GM21360 (cell line): Measurements from ENCODE around the gene RFX2.
"Not testable (repeated sequence)": the region's sequence is repeated elsewhere in the genome, so short reads cannot be mapped to it uniquely, and the experiment has no call there.

Experiments used
- ATAC-seq: cut with Tn5 transposase; IDR thresholded peaks from one replicate; pipeline ENCODE4 v1.9.1; 2021; ENCODE audit warnings: mild to moderate bottlenecking, moderate library complexity; ENCODE audit not compliant: unreplicated experiment

RFX2 gene

GRCh38 chr19:5974721-5975387 lies 135.4 kb downstream of the RFX2 start:
- ATAC-seq: no peak

GRCh38 chr19:5973867-5974635 lies 136.2 kb downstream of the RFX2 start:
- no peak for ATAC-seq

GRCh38 chr19:5973376-5973775 lies 136.9 kb downstream of the RFX2 start:
- ATAC-seq: no peak

GRCh38 chr19:5972355-5972731 lies 138.0 kb downstream of the RFX2 start:
- ATAC-seq: no peak

GRCh38 chr19:5971714-5972354 lies 138.5 kb downstream of the RFX2 start:
- ATAC-seq: no peak

- ATAC-seq: no peak
Measured at GRCh38 chr19:5969476-5969875, 140.8 kb downstream of the RFX2 start.

GRCh38 chr19:5968431-5969373 lies 141.6 kb downstream of the RFX2 start:
- no peak for ATAC-seq

GRCh38 chr19:5967994-5968430 lies 142.3 kb downstream of the RFX2 start:
- no peak for ATAC-seq

GRCh38 chr19:5967571-5967970 lies 142.7 kb downstream of the RFX2 start:
- no peak for ATAC-seq

- no peak for ATAC-seq
Measured at GRCh38 chr19:5966941-5967340, 143.4 kb downstream of the RFX2 start.

GRCh38 chr19:5966215-5966614 lies 144.1 kb downstream of the RFX2 start:
- no peak for ATAC-seq

- no peak for ATAC-seq
Measured at GRCh38 chr19:5964816-5965565, 145.3 kb downstream of the RFX2 start.

- no peak for ATAC-seq
Measured at GRCh38 chr19:5963855-5964254, 146.4 kb downstream of the RFX2 start.

- ATAC-seq: not testable (repeated sequence)
Measured at GRCh38 chr19:5963259-5963658, 147.0 kb downstream of the RFX2 start.

GRCh38 chr19:5961969-5962945 lies 148.0 kb downstream of the RFX2 start:
- ATAC-seq: no peak

GRCh38 chr19:5961641-5961968 lies 148.7 kb downstream of the RFX2 start:
- not testable (repeated sequence) for ATAC-seq

GRCh38 chr19:5960005-5961001 lies 150.0 kb downstream of the RFX2 start:
- no peak for ATAC-seq
